Right ventricle myocardium inferior (tissue), 1 donor: Measurements from ENCODE around the gene MAD1L1. TPM values are rescaled to one million over a fixed set of nuclear protein-coding genes. Genes with fewer than 3 reads are reported as not detected.
"Not testable (repeated sequence)": the region's sequence is repeated elsewhere in the genome, so short reads cannot be mapped to it uniquely, and the experiment has no call there.

ENCODE experiments used
- ATAC-seq: fragments of 200-7000 bp; cut with Tn5 transposase; one replicate; pipeline ENCODE4 v1.9.1; 2020; ENCODE audit warnings: mild to moderate bottlenecking, moderate library complexity
- DNase-seq: peaks from one replicate; pipeline ENCODE4 v3.0.0; 2021; ENCODE audit errors: missing footprints
- intact Hi-C: fragments of 100-400 bp; cut with DNase I; formaldehyde crosslinking; loops from one replicate; pipeline ENCODE4 v1.11.0; 2022
- total RNA-seq: library from RNA; stranded (reverse); fragmentation: NEBNext Ultra II Directional; extraction: Animal tissue kit (Norgen Biotek cat#: 25700); gene quantifications from one replicate; pipeline ENCODE4 v1.2.1, GENCODE V29; 2021
- donor health status: DM: no; HTN: yes; CAD: no; lungs with severe emphysema.

MAD1L1 gene
- total RNA-seq, 1 donor from 2014 or later, result 19.1 TPM

DNA sequence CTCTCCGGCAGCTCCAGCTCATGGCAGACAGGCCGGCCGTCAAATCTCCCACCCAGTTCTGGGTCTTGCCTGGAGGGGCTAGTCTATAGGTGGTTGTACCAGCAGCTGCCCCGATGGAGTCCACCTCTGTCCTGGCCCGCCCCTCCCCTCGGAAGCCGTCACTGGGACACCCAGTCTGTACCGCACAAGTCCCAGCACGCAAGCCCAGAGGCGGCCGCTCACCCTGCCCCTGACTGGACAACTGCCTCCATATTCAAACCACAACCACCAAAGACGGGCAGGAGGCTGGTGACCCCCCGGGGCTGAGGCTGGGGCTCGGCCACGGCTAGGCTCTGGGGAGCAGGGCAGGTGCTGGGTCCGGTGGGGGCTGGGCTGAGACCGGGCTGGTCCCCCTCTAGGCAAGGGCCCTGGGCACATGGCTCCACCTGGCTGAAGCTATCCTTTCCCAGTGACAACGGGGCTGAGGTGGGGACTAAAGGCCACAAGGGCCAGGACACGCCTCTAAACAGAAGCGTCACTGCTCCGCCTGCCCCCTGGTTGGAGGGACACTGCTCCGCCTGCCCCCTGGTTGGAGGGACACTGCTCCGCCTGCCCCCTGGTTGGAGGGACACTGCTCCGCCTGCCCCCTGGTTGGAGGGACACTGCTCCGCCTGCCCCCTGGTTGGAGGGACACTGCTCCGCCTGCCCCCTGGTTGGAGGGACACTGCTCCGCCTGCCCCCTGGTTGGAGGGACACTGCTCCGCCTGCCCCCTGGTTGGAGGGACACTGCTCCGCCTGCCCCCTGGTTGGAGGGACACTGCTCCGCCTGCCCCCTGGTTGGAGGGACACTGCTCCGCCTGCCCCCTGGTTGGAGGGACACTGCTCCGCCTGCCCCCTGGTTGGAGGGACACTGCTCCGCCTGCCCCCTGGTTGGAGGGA is 371.6 kb downstream of the MAD1L1 start:
- DNase-seq, result peak; percentile 56
- ATAC-seq, intact Hi-C loops: not testable (repeated sequence)

DNA sequence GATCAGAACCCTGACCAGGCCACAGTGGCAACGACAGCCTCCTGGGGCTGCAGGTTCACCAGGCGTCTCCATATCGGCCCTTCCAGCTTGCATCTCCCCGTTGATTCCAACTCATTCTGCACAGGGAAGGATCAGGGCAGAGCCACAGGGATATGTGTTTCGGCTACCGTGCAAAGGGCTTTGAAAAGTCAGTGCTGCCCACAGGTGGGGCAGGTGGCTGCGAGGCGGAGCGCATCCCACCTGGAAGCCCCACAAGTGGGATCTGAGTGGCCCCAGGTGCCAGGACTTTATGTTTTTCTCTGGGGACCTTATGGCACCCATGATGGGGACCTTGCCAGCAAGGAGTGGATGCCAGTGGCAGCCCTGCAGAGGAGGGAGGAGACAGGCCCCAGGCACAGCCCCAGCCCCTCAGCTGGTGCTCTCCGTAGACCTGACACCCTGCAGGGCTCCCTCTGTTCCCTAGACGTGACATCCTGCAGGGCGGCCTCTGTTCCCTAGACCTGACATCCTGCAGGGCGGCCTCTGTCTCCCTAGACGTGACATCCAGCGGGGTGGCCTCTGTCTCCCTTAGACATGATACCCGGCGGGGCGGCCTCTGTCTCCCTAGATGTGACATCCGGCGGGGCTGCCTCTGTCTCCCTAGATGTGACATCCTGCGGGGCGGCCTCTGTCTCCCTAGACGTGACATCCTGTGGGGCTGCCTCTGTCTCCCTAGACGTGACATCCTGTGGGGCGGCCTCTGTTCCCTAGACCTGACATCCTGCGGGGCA is 373.3 kb downstream of the MAD1L1 start:
- intact Hi-C loops, result no loop called here
- DNase-seq, result peak; percentile 67

DNA sequence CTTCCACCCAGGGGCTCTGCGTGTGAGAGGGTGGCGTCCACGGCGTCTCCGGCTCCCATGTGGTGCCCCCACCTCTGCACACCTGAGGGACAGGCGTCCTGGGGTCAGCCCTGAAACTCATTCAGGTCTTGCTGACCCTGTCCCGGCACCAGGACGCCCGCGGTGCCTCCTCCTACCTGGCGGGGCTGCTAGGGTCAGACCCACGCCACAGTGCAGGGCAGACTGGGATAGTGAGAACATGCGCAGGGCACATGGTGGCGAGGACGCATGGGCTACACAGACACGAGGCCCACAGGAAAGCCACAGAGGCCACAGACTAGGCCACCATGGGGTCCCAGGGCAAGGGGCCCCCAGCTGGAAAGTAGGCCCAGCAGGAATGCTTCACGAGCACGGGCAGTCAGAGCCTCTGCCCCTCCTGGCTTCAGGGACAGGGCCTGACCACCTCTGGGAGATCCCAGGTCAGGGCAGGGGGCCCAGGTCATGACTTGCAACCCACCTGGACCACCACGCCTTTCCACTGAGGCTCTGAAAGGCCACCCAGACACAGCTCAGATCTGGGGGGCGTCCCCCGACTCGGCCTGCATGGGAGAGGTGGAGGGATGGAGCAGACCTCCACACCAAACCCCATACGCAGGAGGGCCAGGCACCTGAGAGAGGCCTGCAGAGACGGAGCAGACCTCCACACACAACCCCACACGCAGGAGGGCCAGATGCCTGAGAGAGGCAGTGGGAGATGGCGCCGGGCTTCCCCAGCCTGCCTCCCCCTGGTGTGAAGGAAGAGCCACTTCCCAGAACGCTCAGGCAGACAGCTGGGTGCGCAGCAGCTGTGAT is 374.1 kb downstream of the MAD1L1 start:
- DNase-seq (peak; percentile 65), ATAC-seq (no peak)
- intact Hi-C loops, result no loop called here

More for the DNA sequence above, 373.3 kb downstream of the MAD1L1 start:
- no peak for ATAC-seq

DNA sequence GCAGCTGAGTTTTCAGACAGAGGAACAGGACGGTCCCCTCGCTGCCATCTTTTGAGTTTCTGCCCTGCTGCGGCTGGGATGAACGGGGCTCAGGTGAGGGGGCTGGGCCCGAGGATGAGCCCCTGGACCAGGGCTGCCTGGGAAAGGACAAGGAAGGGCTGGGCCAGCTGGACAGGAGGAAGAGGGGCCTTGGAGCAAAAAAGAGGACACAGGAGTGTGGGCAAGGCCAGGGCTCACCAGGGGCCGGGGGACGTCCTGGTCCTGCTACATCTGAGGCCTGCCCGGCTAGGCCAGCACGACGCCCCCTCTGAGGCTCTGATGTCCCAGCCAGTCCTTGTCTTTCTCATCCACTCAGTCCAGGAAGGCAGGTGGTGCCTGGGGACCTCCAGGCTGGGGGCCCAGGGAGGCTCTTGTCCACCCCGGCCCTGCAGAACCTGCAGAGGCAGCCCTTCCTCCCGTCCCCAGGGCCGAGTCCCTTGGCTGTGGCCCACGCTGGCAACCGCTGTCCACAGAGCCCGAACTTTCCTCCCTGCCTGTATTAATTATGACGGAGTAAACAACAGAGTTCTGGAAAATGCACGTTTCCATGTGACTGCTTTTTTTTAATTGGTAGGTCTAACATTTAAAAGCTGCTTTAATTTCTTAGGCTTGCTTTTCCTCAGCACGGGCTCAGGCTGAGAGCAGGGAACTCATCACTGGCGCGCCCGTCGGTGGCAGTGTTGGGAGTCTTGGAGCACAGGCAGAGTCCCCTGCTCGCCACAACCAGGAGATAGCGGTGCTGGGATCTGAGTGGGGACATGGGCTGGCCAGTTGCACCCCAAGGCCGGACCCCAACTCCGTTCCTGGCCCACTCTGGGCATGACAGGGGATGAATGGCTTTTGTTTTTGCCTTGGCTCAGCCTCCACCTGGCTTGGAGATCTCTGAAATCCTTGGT is 375.0 kb downstream of the MAD1L1 start:
- DNase-seq (peak; percentile 32), ATAC-seq (no peak)
- intact Hi-C loops, result no loop called here

DNA sequence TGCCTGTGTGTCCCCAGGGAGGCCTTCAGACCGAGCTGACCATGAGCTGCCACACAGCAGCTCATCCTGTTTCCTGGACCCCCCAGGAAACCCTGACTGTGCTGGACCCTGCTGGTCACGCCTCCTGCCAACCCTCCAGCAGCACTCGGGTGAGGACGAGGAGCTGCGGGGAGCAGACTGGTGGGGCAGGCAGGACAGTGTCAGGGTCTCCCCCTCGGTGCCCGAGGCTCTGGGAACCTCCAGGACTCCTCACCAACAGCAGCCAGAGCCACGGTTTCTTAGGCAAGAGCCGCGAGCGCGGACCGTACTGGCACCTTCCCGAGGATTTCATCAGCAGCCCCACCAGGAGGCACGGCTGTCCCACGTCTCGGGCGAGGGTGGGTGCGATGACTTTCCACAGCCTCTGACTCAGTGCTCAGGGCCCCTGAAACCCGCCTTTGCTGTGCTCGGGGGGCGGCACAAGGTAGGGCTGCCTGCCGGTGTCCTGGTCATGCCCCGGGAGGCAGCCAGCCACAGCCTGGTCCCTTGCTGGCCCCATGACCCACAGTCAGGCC is 375.8 kb downstream of the MAD1L1 start:
- intact Hi-C loops, result no loop called here
- ATAC-seq (no peak), DNase-seq (peak; percentile 37)

DNA sequence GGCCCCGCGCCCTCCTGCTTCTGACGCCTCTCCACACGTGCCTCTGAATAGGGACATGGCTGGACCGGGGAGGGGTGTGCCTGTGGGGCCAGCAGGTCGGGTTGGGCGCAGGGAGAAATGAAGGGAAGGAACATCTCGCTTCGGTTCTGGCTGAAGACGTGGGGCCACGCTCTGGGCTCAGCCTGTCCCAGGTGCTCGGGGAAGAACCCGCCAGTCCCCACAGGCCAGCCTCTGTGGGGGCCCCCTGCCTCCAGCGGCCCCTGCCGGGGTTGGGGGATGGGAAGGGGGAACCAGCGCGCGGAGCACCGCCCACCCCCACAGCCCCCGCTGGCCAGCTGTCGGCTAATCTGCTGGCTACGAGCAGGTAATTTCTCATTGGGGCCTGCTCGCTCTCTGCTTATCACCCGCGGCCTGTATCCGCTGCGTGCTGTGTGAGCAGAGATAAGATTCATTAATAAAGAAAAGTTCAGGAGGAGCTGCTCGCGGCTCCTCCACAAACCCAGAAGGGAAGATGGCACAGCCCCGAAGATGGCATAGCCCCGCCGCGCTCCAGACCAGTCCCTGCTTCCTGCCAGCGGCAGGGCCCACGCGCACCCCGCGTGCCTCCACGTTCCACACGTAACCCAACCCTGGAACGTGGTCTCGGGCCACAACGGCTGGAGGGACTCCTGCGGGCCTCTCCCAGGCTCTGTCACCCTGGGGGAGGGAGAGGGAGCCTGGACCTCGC is 376.4 kb downstream of the MAD1L1 start:
- ATAC-seq (no peak), DNase-seq (peak; percentile 55)
- intact Hi-C loops, result no loop called here

DNA sequence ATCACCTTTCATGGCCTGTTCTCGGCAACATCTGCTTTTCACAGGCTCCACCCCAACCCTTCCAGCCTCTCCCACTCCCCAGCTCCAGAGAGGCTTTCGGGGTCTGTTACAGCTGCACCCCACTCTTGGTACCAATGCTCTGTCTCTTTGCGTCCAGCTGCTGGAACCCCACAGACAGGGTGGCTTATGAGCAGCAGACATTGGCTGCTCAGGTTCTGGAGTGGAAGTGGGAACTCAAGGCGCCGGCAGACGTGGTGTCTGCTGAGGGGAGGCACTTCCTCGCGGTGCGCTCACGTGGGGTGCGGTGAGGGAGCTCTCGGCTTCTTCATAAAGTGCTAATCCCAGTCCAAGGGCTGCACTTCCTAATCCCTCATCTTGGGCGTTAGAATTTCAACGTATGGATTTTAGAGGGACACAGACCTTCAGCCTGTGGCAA is 377.0 kb downstream of the MAD1L1 start:
- ATAC-seq (no peak), DNase-seq (no peak)
- intact Hi-C loops, result no loop called here

DNA sequence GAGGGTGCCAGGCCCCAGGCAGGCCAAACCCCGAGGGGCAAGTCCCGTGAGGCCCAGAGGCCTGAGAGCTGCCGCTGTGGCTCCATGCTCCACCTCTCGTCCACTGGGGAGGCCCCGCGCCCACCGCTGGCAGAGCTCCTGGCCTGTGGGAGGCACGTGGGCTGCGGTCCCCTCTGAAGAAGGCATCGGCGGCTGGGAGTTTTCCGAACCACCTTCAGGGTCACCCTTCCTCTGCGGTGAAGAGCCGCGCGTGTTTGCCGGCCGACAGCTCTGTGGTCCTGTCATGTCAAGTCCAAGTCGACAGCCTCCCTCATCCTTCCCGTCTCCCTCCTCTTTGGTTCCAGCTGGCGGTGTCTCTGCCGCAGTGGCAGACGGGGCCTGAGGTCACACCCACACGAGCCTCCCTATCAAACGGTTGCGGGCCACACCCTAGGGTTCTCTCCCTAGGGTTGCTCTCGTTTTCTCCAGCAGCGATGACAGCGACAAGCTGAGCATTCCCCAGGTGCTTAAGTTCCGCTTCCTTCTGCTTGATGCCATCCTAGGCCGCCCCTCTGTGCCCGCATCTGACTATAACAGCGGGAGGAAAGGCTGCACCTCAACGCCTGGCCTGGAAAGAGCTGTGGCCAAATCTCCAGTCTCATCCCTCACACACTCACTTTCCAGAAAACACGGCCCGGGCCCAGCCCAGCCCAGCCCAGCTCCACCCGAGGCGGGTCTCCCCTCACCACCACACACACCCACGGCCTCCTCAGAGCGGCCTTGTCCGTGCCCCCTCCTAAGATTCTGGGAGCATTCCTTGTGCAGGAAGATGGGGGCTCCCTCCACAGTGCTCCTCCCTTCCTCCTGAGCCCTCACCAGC is 377.6 kb downstream of the MAD1L1 start:
- DNase-seq, result peak; percentile 49
- no peak for ATAC-seq
- intact Hi-C loops, result no loop called here

DNA sequence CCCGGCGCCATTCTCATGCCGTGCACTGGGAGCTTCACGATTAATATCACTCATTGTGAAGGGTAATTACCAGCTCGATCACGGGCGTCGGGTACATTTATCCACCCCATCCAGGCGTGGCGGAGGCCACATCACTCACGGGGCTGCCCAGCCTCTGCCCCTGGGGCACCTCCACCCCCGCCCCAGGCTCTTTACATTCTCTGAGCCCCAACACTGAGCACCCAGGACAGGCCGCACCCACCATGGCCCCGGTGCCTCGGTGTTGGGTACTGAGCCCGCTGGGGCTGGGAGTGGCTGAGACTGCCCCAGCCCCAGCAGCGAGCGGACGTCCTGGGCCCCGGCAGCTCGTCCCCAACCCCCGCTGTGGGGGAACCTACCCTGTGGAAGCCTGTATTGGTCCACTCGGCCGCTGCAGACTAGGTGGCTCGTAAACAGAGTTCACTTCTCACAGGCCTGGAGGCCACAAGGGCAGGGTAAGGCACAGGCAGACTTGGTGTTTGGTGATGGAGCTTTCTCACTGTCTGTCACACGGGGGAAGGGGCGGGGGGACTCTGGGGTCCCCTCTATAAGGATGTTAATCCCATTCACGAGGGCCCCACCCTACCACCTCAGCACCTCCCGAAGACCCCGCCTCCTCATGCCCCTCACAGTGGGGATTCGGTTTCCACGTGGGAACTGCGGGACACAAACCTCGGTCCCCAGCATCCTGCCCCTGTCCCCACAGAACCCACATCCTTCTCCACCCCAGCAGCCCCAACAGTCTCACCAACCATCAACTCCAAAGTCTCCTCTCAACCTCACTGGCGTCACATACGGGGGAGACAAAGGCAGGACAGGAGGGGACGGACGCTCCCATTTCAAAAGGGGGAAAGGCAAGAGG is 378.5 kb downstream of the MAD1L1 start:
- peak; percentile 58 for DNase-seq
- intact Hi-C loops, result no loop called here
- no peak for ATAC-seq

DNA sequence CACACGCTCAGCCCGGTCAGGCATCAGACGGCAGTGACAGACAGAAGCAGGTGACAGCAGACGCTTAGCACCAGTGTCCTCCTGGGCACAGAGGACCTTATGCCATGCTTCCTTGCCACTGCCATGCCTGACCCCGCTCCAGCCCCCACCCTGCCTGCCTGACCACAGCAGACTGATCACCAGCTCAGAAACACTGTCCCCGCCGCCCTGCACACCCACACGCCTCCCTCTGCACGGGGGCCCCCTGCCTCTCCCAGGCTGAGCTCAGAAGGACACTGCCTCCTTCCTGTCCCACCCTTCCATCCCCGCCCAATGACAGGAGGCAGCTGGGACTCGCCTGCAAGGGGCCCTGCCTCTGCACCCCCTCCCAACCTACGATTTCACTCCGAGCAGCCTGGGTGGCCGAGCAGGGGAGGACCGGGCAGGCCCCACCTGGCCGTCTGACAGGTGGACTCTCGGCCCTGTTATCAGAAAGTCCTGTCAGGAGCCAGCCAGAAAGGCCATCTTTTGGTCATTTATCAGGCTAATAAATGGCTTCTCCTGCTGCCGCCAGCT is 379.2 kb downstream of the MAD1L1 start:
- DNase-seq (peak; percentile 42), ATAC-seq (no peak)
- intact Hi-C loops, result no loop called here

DNA sequence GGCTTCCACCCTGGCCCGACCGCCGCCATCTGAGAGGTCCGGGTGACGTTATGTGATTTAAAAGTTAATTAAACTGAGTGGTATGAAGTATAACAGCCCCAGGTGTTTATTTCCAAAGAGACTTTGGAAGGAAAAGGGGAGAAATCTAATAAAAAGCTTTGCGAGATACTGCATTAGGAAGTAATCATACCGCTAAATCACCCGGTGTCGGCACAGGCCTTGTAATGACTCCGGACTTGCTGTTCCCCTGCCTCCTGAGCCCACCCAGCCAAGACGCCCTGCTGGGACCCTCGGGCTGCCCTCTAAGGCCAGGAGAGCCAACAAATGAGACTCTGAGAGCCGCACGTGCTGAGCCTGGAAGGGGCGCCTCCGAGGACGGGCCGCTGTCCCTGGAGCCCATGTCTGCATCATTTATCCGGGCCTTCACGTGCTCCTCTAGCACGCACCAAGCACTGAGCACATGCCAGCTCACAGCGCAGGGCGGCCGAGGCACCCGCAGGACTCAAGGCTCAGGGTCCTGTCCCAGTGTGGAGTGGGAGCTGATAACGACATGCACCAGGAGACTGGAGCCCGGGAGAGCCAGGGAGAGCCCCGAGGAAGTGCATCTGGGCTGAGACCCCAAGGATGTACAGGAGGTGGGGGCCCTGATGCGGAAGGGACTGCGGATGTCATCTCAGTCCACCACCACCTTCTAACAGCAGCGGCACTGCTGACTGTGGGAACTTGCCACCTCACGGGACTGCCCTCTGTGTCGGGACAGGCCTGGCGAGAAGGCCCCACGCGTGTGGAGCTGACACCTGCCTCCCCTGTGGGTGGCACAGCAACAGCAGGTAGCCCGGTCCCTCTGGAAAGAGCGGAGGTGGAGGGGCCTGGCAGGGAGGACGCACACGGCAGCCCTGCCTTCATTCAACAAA is 380.0 kb downstream of the MAD1L1 start:
- no peak for ATAC-seq
- peak; percentile 41 for DNase-seq
- intact Hi-C loops, result no loop called here

DNA sequence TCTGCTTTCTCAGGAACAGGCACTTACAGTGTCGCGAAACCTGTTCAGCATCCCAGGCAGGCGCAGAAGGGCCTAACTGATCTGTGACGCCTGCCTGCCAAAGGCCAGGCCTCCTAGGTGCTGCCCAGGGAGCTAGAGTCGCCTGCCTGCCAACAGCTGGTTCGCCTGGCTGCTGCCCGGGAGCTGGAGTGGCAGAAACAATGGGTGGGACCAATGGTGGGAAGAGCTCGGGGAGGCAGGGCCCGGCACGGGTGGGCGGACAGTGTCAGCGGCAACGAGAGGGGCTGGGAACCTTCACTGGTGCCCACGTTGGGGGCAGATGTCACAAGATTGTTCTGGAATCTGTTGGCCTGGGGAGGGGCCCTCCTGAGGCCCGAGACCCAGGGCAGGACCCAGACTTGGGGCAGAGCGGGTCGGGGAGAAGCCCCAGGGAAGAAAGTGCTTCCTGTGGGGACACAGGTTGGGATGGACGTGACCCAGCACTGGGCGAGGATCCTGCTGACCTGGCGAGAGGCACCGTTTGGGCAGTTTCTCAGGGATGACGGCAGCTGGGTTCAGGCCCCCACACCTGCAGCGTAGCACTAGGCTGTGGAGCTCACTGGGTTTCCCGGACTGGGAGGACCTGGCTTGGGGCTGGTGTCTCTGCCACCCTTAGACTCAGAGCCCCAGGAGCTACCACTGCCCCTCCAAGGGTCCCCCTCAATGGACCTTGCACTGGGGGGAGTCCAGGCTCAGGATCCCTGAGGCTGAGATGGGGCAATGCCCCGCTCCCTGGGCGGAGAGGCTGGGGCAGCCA is 380.8 kb downstream of the MAD1L1 start:
- ATAC-seq, result peak; percentile 30
- peak; percentile 60 for DNase-seq
- intact Hi-C loops, result no loop called here

DNA sequence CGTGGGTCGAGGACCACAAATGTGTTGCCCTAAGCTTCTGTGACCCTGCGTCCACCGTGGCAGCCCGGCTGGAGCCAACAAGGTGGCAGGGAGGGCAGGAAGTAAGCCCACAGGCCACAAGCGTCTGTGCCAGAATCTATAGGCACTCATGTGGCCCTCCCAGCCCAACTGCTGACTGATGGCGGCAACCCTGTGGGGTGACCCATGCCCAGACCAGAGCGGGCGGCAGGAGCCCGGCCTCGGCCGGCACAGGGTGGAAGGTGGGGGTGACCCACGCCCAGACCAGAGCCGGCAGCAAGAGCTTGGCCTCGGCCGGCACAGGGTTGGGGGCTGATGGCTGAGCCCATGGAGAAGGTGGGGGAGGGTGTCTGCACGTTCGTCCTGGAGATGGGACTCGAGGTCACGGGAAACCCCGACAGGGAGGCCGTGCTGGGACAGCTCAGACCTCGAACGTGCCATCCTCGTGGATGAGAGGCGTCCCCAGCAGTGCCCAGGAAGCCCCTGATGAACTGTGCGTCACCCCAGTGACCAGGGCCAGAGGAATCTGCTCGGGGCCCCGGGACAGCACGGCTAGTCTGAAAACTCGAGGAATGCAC is 381.7 kb downstream of the MAD1L1 start:
- no peak for ATAC-seq
- intact Hi-C loops, result no loop called here
- DNase-seq, result peak; percentile 53
